Measurements from ENCODE around the gene S1PR4.
A peak's percentile ranks its signal among the peaks of the same experiment; 100 is the strongest.

Gene S1PR4

DNA sequence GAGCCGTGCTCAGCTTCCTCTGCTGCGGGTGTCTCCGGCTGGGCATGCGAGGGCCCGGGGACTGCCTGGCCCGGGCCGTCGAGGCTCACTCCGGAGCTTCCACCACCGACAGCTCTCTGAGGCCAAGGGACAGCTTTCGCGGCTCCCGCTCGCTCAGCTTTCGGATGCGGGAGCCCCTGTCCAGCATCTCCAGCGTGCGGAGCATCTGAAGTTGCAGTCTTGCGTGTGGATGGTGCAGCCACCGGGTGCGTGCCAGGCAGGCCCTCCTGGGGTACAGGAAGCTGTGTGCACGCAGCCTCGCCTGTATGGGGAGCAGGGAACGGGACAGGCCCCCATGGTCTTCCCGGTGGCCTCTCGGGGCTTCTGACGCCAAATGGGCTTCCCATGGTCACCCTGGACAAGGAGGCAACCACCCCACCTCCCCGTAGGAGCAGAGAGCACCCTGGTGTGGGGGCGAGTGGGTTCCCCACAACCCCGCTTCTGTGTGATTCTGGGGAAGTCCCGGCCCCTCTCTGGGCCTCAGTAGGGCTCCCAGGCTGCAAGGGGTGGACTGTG, 1.2 kb downstream of the S1PR4 start:
- in situ Hi-C loops (cut with MboI; ENCODE audit: low pct_unique_long_range_greater_than_20kb, low sequenced_read_pairs, unreplicated experiment): no loop called here
- TF ChIP-seq, protein P1, sequence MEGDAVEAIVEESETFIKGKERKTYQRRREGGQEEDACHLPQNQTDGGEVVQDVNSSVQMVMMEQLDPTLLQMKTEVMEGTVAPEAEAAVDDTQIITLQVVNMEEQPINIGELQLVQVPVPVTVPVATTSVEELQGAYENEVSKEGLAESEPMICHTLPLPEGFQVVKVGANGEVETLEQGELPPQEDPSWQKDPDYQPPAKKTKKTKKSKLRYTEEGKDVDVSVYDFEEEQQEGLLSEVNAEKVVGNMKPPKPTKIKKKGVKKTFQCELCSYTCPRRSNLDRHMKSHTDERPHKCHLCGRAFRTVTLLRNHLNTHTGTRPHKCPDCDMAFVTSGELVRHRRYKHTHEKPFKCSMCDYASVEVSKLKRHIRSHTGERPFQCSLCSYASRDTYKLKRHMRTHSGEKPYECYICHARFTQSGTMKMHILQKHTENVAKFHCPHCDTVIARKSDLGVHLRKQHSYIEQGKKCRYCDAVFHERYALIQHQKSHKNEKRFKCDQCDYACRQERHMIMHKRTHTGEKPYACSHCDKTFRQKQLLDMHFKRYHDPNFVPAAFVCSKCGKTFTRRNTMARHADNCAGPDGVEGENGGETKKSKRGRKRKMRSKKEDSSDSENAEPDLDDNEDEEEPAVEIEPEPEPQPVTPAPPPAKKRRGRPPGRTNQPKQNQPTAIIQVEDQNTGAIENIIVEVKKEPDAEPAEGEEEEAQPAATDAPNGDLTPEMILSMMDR (IDR thresholded peaks at IDR 0.05; ENCODE audit: extremely low read depth, insufficient read depth, missing control alignments): no peak
- peak; percentile 55 for DNase-seq (ENCODE audit: low spot score)

DNA sequence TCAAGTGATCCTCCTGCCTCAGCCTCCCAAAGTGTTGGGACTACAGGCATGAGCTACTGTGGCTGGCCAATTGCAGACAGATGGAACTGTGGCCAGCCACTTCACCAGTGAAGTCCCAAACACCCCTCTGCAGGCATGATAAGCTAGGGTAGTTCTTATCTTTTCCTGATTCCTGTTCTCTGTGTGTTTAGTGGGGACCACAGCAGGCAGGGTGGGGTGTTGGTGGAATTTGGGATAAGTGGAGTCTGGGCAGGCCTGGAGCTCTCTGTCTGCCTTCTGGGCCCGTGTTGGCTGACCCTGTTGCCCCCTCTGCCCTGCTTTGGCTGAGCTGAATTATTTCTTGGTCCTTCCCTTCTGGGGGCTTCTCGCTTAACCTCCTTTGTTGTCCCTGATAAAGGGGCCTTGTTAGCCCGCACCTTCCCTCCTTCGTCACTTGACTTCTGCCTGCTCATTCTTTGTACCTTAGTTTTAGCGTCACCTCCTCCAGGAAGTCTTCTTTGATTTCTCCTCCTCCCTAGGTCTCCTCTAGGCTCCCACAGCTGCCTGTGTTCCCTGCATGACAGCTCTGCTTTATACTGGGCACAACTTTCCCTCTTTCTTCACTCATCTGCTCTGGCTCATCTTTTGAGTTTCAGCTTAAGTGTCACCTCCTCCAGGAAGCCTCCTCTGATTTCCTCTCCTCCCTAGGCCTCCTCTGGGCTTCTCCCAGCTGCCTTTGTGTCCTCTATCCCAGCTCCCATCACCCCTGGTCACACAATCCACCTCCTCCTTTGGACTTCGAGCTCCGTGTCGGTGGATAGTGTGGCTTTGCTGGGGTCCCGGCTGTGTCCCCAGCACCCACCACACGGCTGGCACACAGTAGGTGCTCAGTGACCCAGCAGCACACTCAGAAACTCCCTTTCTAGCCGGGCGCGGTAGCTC, 5.4 kb downstream of the S1PR4 start:
- no peak for DNase-seq (ENCODE audit: low spot score)
- in situ Hi-C loops (cut with MboI; ENCODE audit: low pct_unique_long_range_greater_than_20kb, low sequenced_read_pairs, unreplicated experiment): no loop called here

DNA sequence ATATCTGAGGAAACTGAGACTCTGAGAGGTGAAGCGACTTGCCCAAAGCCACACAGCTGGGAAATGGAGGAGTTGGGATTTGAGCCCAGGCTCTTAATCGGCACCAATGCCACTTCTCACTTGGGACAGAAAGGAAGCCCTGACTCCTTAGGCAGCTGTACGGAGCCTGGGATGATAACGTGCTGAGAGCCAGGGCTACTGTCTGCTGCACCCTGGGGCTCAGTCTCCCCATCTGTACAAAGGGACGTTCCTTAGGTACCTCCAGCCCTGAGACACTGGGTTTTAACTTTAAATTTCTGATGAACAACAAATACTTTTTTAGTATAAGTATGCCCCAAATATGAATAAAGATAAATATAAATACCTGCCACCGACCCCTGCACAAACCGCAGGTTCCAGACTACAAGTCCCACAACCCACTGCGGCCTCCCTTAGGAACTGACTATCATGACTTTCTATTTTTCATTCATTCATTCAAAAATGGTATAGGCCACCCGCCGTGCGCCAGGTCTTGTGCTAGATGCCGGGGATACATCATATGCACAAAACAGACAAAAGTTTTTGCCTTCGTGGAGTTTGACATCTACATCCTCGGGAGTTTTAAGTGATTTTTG, 6.4 kb downstream of the S1PR4 start:
- DNase-seq (ENCODE audit: low spot score): no peak
- TF ChIP-seq, protein P1 (IDR thresholded peaks at IDR 0.05; ENCODE audit: extremely low read depth, insufficient read depth, missing control alignments): no peak
- in situ Hi-C loops (cut with MboI; ENCODE audit: low pct_unique_long_range_greater_than_20kb, low sequenced_read_pairs, unreplicated experiment): no loop called here

More for the DNA sequence above, 5.4 kb downstream of the S1PR4 start:
- TF ChIP-seq, protein P1 (IDR thresholded peaks at IDR 0.05; ENCODE audit: extremely low read depth, insufficient read depth, missing control alignments): no peak

DNA sequence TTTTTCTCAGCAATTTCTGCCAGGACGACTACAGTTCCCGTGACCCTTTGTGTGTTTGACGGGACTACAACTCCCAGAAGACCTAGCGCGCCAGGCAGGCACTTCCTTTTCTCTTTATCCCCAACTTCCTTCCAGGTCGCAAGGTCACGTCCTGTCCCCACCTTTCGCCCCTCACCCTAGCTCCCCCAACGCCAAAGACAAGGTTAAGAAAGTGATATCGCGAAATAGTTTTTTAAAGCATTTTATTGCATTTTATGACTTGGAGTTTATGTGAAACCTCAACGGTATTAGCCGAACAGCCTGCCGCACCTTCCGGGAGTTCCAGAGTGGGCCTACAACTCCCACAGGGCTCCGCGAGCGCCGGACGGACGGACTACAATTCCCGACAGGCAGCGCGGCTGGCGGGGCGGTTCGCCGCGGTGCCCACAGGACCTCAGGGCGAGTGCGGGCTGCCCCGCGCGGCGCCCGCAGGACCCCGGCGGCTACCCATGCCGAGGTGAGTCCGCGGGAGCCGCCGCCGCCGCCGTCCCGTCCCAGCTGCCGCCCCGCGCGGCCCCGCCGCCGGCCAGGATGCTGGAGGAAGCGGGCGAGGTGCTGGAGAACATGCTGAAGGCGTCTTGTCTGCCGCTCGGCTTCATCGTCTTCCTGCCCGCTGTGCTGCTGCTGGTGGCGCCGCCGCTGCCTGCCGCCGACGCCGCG, 7.0 kb downstream of the S1PR4 start, which contains the start of gene NCLN:
Gene NCLN, plus strand, starts transcription at position 470 of the 699 bp plus-strand sequence. Its CDS starts 101 bp downstream, at position 571.
- TF ChIP-seq, protein P1 (IDR thresholded peaks at IDR 0.05; ENCODE audit: extremely low read depth, insufficient read depth, missing control alignments): no peak
- in situ Hi-C loops (cut with MboI; ENCODE audit: low pct_unique_long_range_greater_than_20kb, low sequenced_read_pairs, unreplicated experiment): no loop called here
- peak; percentile 93 for DNase-seq (ENCODE audit: low spot score)

DNA sequence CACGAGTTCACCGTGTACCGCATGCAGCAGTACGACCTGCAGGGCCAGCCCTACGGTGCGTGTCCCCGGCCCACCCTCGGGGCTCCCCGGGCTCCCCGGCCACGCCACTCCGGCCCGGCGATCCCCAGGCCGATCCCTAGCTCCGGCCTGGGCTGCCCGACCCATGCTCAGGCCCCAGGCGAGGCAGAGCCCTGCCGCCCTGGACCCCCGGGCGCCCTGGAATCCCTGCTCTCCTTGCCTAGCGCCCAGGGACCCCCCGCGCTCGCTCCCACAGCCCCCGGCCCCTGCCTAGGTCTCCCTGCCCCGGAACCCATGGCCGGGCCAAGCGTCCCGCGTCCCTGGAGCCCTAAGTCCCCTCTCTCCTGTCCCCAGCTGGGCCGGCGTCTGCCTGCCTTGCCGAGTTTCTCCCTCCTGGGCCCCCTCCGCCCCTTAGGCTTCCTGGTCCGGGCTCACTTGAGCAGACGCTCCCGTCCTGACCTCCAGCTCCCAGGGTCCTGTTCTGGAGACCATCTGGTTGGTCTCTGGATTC, 7.7 kb downstream of the S1PR4 start:
- DNase-seq (ENCODE audit: low spot score): no peak
- TF ChIP-seq, protein P1 (IDR thresholded peaks at IDR 0.05; ENCODE audit: extremely low read depth, insufficient read depth, missing control alignments): no peak
- in situ Hi-C loops (cut with MboI; ENCODE audit: low pct_unique_long_range_greater_than_20kb, low sequenced_read_pairs, unreplicated experiment): no loop called here

Data from GM13977 (cell line).